Subcutaneous adipose tissue (tissue), 4 donors: ENCODE data around the gene OR1E2. TPM values are rescaled to one million over a fixed set of nuclear protein-coding genes. Genes with fewer than 3 reads are reported as not detected.

Experiments used
- CTCF ChIP-seq: fragments of 450-650 bp; IDR thresholded peaks from one replicate; pipeline ENCODE4 v1.5.1; 2016; ENCODE audit warnings: low read depth, mild to moderate bottlenecking, control low read depth, antibody characterized with exemption, moderate library complexity
- total RNA-seq, 4 donors: library from RNA; depleted of rRNA; stranded (reverse); fragments of >200 nt; gene quantifications; one replicate each; pipeline ENCODE4 v1.1.0, GENCODE V29; 2016

OR1E2 gene
- not detected for total RNA-seq

- TF ChIP-seq CTCF: no peak
These were observed at the start of gene OR1E2 for GRCh38 chr17:3433741-3434140. TSS of gene OR1E2 (minus strand) at chr17:3433841. CDS start at chr17:3433841, 0 bp downstream.

- TF ChIP-seq CTCF: no peak
These were observed 49.2 kb upstream of the OR1E2 start for GRCh38 chr17:3482852-3483251.

- TF ChIP-seq CTCF: no peak
These were observed 46.3 kb upstream of the OR1E2 start for GRCh38 chr17:3479988-3480387.

GRCh38 chr17:3475812-3476610 lies 42.4 kb upstream of the OR1E2 start, which contains the start of gene ASPA:
TSS of gene ASPA (plus strand) at chr17:3475997. CDS start at chr17:3476160, 163 bp downstream.
- no peak for TF ChIP-seq CTCF

GRCh38 chr17:3475251-3475685 lies 41.6 kb upstream of the OR1E2 start:
- TF ChIP-seq CTCF: no peak

GRCh38 chr17:3474212-3474611 lies 40.6 kb upstream of the OR1E2 start:
- TF ChIP-seq CTCF: no peak

- TF ChIP-seq CTCF: no peak
These were observed 38.5 kb upstream of the OR1E2 start for GRCh38 chr17:3472137-3472536.
